ENCODE measurements around the gene CTSF. TPM values are rescaled to one million over a fixed set of nuclear protein-coding genes. Genes with fewer than 3 reads are reported as not detected.

CTSF gene
- total RNA-seq, 1 donor from 2014 or later, result 31.2 TPM

DNA sequence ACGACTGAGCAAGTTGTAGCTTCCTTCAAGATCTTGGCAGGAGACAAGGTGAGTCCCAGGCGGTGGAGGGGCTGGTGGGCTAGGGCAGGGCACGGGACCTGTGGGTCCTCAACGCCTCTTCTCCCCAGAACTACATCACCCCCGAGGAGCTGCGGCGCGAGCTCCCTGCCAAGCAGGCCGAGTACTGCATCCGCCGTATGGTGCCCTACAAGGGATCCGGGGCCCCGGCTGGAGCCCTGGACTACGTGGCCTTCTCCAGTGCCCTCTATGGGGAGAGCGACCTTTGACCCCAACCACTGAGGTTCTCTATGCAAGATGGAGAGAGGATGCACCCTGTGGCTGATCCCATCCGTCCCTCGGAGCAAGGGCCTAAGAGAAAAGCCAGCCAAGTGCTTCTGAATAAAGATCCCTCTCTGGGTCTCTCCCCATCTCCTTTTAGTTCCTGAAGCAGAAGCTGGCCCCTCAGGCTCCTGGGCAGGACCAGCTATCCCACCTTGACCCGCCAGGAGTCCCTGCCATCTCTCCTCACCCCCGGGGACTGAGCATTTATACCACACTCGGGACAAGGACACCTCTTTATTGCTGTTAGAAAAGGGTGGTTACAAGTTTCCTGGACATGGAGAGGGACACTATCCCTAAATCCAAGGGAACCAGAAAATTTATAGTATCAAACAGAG is 5.4 kb downstream of the CTSF start:
- DNase-seq, result no peak
- ATAC-seq, result no peak
- TF ChIP-seq CTCF (IDR thresholded peaks at IDR 0.05), result no peak

DNA sequence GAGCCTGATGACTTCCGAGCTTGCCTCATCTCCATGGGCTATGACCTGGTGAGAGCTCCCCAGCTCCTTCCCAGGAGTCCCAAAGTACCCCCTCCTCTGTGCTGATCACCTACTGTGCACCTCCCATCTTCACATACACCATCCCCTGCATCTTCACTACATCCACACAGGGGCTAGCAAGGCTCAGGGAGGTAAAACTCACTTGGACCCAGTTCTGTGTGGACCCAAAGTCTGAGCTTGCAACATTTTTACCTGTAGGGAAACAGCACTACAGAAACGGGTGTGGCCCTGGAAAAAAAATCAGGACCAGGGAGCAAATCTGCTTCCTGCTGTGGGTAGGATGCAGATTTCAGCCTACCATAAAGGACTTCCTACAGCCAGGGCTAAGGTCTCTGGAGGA is 6.1 kb downstream of the CTSF start:
- Histone ChIP-seq H3K9me3 (no peaks in the 10 kb centered on the region), H3K4me1 (peaks cover 11% of the 10 kb centered on the region), H3K27me3 (ENCODE audit: low read depth) (no peaks in the 10 kb centered on the region), H3K27ac (no peak overlapping the region), H3K36me3 (no peaks in the 10 kb centered on the region), H3K4me3 (no peak overlapping the region)
- no peak for TF ChIP-seq CTCF (IDR thresholded peaks at IDR 0.05)
- ATAC-seq, result no peak
- intact Hi-C loops (cut with DNase I), result no loop called here
- DNase-seq, result no peak

More for the DNA sequence above, 5.4 kb downstream of the CTSF start:
- Histone ChIP-seq H3K27me3 (ENCODE audit: low read depth) (no peaks in the 10 kb centered on the region), H3K4me1 (peaks cover 18% of the 10 kb centered on the region), H3K9me3 (no peaks in the 10 kb centered on the region), H3K36me3 (no peaks in the 10 kb centered on the region), H3K4me3 (no peak overlapping the region), H3K27ac (no peak overlapping the region)
- intact Hi-C loops (cut with DNase I), result no loop called here

DNA sequence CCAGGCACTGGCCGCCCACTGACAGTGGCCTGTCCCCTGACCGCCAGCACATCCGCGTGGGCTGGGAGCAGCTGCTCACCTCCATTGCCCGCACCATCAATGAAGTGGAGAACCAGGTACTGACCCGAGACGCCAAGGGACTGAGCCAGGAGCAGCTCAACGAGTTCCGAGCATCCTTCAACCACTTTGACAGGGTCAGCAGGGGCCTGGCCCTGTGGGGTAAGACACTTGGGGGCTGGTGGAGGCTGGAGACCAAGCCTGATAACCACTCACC is 6.5 kb downstream of the CTSF start:
- Histone ChIP-seq H3K27me3 (ENCODE audit: low read depth) (no peaks in the 10 kb centered on the region), H3K4me1 (peaks cover 9% of the 10 kb centered on the region), H3K4me3 (no peak overlapping the region), H3K9me3 (no peaks in the 10 kb centered on the region), H3K36me3 (no peaks in the 10 kb centered on the region), H3K27ac (no peak overlapping the region)
- intact Hi-C loops (cut with DNase I), result no loop called here
- ATAC-seq (no peak), DNase-seq (no peak)
- TF ChIP-seq CTCF (IDR thresholded peaks at IDR 0.05), result no peak

DNA sequence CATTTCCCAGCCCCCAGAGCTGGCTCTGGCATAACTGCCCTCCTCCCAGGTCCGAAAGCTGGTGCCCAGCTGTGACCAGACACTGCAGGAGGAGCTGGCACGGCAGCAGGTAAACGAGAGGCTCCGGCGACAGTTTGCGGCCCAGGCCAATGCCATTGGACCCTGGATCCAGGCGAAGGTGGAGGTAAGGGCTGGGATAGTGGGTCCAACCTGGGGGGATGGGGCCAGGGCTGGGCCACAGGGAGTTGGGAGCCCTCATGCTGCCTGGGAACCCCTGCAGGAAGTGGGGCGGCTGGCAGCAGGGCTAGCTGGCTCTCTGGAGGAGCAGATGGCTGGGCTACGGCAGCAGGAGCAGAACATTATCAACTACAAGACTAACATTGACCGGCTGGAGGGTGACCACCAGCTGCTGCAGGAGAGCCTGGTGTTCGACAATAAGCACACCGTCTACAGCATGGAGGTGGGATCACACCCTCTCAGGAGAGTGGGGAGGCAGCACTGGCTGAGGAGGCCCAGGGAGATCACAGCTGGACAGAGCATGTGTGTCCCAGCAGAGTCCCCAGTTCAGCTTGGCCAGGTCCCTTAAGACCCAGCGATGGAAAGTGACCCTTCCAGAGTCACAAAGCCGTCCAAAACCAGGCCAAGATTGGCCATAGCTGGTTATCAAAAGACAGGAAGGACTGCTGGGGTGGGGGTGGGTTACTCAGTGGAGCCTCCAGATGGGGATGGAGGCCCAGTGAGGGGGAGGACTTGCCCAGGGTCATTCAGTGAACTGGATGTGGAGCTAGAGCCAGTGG is 7.0 kb downstream of the CTSF start:
- intact Hi-C loops (cut with DNase I), result no loop called here
- Histone ChIP-seq H3K9me3 (no peaks in the 10 kb centered on the region), H3K27ac (no peak overlapping the region), H3K36me3 (no peaks in the 10 kb centered on the region), H3K4me1 (peaks cover 9% of the 10 kb centered on the region), H3K4me3 (no peak overlapping the region), H3K27me3 (ENCODE audit: low read depth) (no peaks in the 10 kb centered on the region)
- ATAC-seq, result no peak
- no peak for TF ChIP-seq CTCF (IDR thresholded peaks at IDR 0.05)
- DNase-seq, result no peak

- no peak overlapping the region for H3K27ac ChIP-seq
- no peaks in the 10 kb centered on the region for H3K27me3 ChIP-seq (ENCODE audit: low read depth)
- H3K36me3 ChIP-seq, result no peaks in the 10 kb centered on the region
- H3K4me3 ChIP-seq, result no peak overlapping the region
- intact Hi-C loops (cut with DNase I), result no loop called here
- peaks cover 9% of the 10 kb centered on the region for H3K4me1 ChIP-seq
- DNase-seq (no peak), ATAC-seq (no peak)
- TF ChIP-seq CTCF (IDR thresholded peaks at IDR 0.05), result no peak
- H3K9me3 ChIP-seq, result no peaks in the 10 kb centered on the region
Observed at GRCh38 chr11:66559866-66560676, 8.3 kb downstream of the CTSF start.
